Stimulated activated CD8-positive, alpha-beta memory T cell treated with anti-CD3 and anti-CD28 coated beads, Interleukin-15, amount 100 ng/mL, for 24 hours (primary cell): ENCODE results near the gene MGAT3.

Source experiments
- DNase-seq: peaks from one replicate; pipeline ENCODE4 v3.0.0-alpha.2; 2020; ENCODE audit warnings: low read depth

MGAT3 gene

DNA sequence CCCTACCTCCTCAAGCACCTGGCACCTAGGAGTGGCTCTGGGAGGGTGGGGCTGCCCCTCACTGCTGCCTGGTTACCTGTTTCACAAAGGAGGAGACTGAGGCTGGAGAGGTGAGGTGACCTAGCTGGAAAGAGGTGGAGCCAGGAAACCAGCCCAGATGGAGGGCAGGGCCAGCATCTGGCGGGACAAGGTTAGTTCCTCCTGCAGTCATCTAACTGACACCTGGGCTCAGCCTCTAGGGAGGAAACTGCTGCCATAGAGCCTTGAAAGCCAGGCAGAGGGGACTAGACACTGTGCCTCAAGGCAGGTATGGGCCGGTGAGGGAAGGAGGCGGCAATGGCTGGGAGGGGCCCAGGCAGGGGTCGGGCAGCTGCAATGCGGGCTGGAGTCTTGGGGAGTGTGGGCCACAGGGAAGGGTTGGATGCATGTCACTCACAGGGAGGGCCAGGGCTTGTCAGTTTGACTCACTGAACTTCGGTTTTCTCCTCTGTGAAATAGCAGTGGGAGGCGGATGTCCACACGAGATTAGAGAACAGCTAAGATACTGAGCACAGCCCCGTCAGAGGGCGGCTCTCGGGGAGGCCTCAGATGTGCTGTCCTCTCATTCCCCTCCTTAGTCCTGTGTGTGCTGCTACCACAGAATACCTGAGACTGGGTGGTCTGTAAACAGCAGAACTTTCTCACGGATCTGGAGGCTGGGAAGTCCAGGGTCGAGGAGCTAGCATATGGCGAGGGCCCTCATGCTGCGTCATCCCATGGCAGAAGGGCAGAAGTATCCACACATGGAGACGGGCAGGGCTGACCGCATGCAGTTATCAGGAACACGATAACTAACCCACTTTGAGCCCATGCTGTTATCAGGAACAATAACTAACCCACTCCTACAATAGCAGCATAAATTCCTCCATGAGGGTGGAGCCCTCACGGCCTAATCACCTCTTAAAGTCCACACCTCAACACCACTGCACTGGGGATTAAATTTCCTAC lies 16.1 kb downstream of the MGAT3 start:
- DNase-seq = no peak

DNA sequence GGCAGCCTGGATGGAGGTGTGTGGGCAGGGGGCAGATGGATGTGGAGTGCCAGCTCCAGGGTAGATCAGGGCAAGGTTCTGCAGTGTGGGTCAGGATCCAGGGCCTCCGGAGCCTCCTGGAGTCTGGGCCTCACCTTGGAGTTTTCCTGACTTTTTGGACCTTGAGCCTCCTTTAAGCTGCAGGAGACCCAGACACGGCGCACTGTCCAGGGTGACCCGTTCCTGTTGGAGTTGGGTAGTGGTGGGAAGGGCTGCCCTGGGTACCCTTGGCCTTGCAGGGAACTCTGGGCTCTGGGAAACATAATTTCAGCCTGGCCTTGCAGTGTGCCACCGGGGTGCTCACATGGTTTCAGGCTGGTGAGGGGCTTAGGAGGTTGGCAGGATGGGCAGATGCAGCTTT lies 17.0 kb downstream of the MGAT3 start:
- no peak for DNase-seq

DNA sequence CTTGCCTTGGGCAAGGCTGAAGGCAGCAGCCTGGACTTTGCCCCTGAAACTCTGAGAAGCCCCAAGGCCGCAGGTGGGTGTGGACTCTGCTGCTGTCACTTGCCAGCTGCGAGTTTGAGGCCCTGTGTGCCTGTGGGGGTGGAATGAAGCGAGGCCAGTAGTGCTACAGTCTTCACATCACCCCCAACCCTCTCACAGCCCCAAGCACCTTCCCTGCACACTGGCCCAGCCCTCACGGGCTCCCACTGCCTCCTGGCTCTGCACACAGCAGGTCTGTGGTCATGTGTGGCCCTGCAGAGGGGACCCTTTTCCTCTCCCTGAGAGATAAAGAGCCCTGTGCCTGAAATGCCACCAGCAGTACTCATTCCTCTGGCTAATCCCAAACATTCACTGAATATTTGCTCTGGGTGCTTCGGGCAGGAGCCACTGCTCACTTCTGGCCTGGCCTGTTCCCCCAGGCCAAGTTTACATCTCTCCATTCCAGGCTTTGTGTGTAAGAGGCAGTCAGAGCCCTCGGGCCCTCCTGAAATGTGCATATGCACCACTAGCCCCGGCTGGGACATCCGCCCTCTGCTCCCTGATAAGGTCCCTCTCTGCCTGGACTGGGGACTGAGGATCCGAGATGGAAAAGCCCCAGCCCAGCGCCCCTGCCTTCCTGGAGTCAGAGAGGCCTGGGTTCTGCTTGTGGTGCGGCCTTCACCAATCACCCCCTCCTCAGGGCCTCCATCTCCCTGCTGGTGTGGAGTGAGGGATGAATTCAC lies 17.7 kb downstream of the MGAT3 start:
- no peak for DNase-seq

DNA sequence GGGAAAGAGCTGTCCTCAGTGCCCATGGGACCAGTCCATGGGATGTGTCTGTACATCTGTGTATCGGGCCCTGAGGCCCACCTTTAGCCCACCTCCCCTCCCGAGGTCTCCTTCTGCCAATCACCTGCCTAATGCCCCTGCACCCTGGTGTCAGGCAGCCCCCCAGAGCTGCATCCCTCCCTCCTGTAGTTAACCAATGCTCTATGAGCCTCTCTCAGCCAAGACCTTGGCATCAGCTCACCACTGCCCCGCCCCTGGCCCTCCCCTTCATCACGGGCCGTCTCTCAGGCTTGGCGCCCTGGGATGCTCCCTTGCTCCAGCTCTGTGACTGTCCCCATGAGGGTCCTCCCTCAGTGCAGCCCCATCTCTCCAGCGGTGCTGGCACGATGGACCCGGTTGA lies 18.5 kb downstream of the MGAT3 start:
- no peak for DNase-seq

DNA sequence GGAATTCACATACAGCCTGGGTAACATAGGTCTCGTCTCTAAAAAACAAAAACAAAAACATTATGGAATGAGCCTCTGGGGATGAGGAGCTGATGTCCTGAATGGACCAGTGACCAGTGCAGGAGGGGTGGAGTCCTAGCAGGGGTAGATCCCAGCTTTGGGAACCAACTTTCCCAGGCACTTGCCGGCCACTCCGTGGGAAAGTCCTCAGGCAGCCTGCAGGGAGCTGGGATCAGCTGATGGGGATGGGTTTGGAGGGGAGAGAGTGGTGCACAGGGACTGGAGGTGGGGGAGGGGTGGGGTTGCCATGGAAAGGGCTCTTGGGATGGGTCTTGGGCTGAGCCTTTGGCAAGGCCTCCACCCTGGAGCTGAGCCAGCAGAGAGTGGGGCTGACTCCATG lies 19.1 kb downstream of the MGAT3 start:
- no peak for DNase-seq

DNA sequence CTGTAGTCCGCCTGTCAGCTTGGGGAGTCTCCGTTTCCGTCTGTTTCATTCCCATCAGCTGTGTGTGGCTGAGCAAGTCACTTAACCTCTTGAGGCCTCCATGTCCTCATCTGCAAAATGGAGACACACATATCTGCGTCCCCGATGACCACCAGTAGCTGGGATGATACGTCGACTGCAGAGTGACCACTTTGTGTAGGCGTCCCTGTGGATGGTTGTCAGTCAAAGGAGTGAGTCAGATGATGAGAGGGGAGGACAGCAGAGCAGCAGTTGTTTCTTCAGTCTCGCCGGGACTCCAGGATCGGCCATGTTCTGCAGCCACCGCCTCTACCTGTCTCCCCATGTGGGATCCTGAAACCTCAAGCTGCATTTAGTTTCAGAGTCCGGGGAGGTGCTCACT lies 19.9 kb downstream of the MGAT3 start:
- DNase-seq = no peak

DNA sequence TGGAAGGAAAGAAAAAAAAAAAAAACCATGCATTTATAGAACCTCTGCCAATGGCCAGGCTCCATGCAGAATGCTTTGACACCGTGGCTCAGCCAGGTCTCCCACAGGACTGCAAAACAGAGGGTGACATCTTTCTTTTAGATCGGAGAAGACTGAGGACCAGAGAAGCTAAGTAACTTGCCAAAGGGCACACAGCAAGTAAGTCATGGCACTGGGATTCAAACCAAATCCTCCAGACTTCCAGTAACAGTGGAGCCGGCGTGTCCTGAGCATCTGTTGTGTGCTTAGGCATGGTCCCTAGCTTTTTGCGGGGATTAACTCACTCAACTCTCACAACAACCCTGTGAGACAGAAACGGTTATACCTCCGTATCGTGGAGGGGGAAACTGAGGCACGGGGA lies 20.7 kb downstream of the MGAT3 start:
- DNase-seq = no peak

DNA sequence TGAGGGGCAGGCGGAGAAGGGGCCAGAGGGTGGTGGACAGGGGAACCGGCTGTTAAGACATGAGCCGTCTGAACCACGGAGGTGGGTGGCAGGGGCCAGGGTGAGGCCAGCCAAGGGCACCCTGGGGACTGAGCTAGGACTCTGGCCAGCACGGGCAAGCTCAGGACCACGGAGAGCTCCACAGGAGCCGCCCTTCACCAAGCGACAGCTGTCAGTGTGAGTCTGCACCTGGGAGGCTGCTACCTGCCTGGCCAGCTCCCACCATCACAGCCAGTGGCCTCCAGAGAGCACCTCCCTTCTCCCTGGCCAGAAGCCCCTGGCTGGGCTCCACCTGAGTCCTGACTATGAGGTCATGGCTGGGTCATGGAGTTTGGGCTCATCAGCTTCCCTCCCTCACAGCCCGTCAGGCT lies 21.6 kb downstream of the MGAT3 start:
- no peak for DNase-seq

DNA sequence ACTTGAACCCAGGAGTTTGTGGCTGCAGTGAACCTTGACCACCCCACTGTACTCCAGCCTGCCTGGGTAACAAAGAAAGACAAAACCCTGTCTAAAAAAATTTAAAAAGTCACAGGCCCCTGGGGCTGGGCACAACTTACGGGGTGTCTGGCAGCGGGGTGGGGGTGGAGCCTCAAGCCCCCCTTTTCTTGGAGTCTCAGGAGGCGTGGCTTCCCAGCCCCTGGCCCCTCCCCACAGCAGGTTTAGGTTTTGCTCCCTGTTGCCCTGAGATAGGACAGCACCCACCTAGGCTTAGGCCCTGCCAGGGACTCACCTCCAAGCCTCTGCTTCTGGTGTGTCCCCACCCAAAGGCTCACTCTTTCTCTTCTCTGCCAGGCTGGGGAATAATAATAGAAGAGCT lies 22.4 kb downstream of the MGAT3 start:
- no peak for DNase-seq

DNA sequence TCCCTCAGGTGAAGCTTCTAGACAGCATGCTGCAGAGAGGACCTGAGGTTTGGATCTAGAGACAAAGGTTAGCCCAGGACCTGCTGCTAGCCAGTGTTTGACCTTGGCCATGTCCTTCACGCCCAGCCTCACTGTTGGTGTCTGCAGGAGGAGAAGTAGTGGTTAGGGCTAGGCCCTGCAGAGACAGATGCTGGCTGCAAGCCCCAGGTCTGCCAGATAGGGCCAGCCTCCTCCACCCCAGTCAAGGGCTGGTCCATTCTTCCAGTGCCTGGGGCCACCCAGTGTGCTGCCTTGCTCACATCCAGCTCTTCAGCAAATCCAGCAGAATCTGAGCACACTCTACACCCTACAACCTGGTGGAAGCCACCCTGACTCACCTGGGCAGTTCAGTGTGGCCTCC lies 23.7 kb downstream of the MGAT3 start:
- no peak for DNase-seq

DNA sequence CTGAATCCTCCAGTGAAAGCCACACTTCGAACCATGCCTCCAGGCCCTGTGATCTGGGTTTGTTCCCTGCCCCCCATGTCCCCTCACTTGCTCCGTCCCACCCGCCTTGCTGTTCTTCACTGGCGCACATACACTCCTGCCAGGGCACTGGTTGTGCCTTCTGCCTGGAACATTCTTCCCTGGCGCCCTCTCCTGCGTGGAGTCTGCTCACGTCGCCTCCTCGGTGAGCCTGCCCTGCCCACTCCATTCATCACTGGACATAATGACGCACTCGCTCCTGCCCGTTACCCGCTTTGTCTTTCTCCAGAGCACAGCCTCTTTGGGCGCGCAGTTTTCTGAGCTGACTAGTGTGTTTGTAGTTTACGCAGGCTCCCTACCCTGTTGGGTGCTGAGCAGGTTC lies 24.2 kb downstream of the MGAT3 start:
- no peak for DNase-seq

DNA sequence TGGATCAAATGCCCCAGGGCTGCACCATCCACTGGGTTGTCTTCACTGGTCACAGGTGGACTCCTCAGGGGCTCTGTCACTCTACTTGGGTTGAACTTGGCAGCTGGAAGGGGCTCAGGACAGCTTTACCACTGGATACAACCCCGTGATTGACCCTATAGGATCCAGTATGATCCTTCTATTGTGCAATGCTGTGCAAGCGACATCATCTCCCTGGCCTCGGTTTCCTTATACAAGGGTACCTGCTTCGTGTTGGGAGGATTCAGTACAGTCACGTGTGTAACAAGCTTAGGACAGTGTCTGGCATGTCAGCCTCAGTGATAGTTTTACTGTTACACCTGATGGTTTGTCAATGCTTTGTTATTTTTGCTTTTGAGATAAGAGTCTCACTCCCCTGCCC lies 24.8 kb downstream of the MGAT3 start:
- DNase-seq = no peak

DNA sequence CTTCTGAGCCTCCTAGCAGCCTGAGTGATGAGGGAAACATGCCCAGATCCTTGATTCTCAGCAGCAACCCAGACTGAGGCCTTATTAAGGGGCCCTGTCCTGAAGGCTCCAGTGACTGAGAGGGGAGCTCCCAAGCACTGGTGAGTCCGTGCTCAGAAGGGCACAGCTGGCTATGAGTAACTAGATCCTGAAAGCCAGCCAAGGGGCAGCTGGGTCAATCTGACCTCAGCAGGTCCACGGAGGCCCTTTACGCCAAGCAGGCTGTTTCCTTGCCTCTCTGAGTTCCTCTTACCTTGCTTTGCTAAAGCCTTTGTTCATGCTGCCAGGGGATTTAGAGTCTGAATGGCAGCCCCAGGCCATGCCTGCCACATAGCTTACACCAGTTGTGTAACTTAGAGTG lies 26.0 kb downstream of the MGAT3 start:
- DNase-seq = no peak

DNA sequence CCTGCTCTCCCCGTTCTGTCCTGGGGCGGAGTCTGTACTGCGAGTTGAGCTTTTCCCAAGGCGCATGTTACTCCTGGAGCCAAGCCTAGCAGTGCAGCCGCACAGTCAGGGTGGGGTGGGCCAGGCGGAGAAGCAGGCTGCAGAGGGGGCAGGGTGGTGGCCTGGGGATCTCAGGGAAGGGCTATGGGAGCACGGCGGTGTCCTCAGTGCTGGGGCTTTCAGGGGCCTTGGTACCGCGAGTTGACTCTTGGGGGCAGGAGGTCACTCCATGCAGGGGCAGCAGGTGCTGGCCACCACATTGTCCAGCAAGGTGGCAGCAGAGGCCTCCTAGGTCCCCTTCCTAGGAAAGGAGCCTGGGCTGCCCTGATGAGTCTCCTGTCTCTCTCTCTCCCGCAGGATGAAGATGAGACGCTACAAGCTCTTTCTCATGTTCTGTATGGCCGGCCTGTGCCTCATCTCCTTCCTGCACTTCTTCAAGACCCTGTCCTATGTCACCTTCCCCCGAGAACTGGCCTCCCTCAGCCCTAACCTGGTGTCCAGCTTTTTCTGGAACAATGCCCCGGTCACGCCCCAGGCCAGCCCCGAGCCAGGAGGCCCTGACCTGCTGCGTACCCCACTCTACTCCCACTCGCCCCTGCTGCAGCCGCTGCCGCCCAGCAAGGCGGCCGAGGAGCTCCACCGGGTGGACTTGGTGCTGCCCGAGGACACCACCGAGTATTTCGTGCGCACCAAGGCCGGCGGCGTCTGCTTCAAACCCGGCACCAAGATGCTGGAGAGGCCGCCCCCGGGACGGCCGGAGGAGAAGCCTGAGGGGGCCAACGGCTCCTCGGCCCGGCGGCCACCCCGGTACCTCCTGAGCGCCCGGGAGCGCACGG lies 30.4 kb downstream of the MGAT3 start:
- DNase-seq = no peak

DNA sequence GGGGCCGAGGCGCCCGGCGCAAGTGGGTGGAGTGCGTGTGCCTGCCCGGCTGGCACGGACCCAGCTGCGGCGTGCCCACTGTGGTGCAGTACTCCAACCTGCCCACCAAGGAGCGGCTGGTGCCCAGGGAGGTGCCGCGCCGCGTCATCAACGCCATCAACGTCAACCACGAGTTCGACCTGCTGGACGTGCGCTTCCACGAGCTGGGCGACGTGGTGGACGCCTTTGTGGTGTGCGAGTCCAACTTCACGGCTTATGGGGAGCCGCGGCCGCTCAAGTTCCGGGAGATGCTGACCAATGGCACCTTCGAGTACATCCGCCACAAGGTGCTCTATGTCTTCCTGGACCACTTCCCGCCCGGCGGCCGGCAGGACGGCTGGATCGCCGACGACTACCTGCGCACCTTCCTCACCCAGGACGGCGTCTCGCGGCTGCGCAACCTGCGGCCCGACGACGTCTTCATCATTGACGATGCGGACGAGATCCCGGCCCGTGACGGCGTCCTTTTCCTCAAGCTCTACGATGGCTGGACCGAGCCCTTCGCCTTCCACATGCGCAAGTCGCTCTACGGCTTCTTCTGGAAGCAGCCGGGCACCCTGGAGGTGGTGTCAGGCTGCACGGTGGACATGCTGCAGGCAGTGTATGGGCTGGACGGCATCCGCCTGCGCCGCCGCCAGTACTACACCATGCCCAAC lies 31.2 kb downstream of the MGAT3 start:
- no peak for DNase-seq

DNA sequence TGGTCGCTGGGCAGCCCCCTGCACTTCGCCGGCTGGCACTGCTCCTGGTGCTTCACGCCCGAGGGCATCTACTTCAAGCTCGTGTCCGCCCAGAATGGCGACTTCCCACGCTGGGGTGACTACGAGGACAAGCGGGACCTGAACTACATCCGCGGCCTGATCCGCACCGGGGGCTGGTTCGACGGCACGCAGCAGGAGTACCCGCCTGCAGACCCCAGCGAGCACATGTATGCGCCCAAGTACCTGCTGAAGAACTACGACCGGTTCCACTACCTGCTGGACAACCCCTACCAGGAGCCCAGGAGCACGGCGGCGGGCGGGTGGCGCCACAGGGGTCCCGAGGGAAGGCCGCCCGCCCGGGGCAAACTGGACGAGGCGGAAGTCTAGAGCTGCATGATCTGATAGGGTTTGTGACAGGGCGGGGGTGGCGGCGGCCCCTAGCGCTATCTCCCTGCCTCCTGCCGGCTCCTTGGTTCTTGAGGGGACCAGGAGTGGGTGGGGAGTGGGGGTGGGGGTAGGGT lies 31.8 kb downstream of the MGAT3 start:
- no peak for DNase-seq

DNA sequence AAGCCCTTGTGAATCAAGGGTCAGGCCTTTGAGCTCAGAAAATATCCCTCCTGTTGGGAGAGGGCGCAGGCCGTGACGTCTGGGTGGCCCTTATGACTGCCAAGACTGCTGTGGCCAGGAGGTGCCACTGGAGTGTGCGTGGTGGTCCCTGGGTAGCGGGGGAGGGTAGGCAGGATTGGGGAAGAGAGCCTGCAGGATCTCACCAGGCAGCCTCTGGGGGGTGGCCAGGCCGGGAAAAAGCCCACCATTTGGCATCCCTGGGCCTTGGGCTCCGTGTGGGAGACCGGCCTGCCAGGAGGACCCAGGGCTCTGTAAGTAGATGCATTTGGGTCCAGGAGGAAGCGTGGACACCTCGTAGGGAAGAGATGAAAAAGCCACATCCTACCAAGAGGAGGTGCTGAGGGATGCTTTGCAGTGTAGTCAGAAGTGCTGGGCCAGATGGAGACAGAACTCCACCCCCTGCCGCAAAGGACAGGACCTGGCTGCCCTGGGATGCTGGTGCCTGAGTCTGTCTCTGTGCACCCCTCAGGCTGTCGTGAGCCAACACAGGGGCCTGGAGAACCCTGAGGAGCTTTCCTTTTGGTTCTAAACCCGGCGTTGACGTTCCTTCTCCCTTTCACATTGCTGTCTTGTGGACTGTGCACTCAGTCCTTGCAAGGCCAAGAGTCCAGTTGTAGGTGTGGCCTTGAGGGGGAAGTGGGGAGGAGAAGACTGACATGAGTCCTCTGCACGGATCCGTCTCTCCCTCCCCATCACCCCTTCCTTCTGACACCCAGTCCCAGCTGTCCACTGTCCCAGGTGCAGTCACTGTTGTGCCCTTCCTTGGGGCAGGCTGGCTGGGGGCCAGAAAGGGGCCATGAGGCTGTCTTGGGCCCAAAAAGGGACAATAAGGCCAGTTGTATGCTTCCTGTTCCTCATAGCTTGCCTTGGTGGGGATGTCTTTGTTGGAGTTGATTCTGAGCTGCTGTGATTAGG lies 32.6 kb downstream of the MGAT3 start:
- DNase-seq = no peak

DNA sequence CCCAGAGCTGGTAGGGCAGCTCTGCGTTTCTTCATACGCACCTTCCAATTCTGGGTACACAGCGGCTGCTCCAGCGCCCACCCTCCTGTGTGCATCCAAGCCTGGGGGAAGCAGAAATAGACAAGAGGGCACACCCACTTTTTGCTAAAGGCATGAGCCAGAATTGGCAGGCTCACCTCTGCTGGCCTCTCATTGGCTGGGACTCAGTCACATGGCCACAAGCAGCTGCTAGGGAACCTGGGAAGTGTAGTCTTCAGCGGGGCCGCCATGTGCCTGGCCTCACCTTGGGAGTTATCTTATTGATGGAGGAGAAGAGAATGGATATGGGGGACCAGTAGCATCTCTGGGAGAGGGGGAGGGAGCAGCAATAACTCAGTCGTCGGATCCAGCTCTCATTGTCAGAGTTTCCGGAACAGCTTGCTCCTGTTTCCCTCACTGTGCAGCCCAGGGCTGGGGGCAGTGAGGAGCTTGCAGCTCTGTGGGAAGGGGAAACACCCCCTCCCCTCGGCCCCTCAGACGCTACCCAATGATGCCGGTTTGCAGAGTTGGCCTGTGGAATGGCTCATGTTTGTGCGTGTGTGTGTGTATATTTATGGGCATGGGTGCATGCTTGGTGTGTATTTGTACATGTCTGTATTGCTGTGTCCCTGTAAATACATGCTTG lies 33.5 kb downstream of the MGAT3 start:
- peak; percentile 20 for DNase-seq

DNA sequence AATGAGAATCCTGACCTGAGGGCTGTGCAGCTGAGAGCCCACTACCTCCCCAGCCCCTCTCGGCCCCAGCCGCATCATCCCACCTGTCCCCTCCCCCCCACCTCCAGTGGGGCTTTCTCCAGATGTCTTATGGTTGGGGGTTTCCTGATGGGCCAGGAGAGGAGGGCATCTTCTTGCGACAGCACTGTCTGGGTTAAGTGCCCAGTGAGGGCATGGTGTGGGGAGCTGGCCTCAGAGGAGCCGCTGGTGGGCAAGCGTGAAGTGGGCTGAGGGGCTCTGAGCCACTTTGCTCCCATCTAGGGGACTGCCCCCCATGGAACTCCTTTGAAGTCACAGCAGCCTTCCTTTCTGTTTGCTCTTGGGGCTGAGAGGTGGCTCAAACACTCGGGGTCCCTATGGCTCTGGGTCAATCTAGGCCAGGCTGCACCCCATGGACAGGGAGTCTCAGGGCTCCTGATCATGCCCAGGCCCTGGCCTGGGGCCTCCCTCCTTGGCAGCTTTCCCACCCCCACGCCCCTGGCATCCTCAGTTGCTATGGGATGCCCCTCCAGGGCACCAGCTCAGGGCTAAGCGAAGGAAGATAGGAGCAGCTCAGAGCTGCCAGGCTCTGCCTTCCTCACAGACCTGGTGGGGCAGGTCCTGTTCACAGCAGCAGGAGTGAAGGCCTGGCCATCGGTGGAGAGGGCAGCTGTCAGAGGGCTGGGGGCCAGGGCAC lies 34.3 kb downstream of the MGAT3 start:
- no peak for DNase-seq
